Thyroid gland (tissue), 4 donors: ENCODE results near the gene ALDH1A2.
"Not testable (repeated sequence)": the region's sequence is repeated elsewhere in the genome, so short reads cannot be mapped to it uniquely, and the experiment has no call there.

Source experiments
- POLR2A ChIP-seq, 2 donors: fragments of 450-650 bp; IDR thresholded peaks; one replicate each; pipeline ENCODE4 v1.6.1; 2017; ENCODE audit warnings: antibody characterized with exemption in 2 of 2, mild to moderate bottlenecking in 2 of 2, moderate library complexity in 1 of 2
- TF ChIP-seq, protein P1 (sequence below), 6 experiments: fragments of 200-600 bp in 3 of 6; fragments of 450-650 bp in 3 of 6; sonication (generic) in 3 of 6; IDR thresholded peaks; one replicate each; pipeline ENCODE4 v1.5.1; 2016 to 2019; ENCODE audit warnings: antibody characterized with exemption in 6 of 6, mild to moderate bottlenecking in 2 of 6, inconsistent platforms in 1 of 6, moderate library complexity in 1 of 6

DNA sequence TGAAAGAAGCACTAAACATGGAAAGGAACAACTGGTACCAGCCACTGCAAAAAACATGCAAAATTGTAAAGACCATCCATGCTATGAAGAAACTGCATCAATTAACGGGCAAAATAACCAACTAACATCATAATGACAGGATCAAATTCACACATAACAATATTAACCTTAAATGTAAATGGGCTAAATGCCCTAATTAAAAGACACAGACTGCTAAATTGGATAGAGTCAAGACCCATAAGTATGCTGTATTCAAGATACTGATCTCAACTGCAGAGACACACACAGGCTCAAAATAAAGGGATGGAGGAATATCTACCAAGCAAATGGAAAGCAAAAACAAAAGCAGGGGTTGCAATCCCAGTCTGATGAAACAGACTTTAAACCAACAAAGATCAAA, 37.1 kb downstream of the ALDH1A2 start:
- TF ChIP-seq, protein P1, sequence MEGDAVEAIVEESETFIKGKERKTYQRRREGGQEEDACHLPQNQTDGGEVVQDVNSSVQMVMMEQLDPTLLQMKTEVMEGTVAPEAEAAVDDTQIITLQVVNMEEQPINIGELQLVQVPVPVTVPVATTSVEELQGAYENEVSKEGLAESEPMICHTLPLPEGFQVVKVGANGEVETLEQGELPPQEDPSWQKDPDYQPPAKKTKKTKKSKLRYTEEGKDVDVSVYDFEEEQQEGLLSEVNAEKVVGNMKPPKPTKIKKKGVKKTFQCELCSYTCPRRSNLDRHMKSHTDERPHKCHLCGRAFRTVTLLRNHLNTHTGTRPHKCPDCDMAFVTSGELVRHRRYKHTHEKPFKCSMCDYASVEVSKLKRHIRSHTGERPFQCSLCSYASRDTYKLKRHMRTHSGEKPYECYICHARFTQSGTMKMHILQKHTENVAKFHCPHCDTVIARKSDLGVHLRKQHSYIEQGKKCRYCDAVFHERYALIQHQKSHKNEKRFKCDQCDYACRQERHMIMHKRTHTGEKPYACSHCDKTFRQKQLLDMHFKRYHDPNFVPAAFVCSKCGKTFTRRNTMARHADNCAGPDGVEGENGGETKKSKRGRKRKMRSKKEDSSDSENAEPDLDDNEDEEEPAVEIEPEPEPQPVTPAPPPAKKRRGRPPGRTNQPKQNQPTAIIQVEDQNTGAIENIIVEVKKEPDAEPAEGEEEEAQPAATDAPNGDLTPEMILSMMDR (IDR thresholded peaks at IDR 0.05): not testable (repeated sequence)
- not testable (repeated sequence) for TF ChIP-seq POLR2A (IDR thresholded peaks at IDR 0.05)
